DMS153 treated with DMSO at 0.1 percent for 48 hours (cell line): ENCODE data around the gene REV1.
A peak's percentile ranks its signal among the peaks of the same experiment; 100 is the strongest.
"Not testable (repeated sequence)": the region's sequence is repeated elsewhere in the genome, so short reads cannot be mapped to it uniquely, and the experiment has no call there.

ENCODE experiments used
- DNase-seq: peaks from one replicate; lab custom pipeline; 2025; ENCODE audit not compliant: unreplicated experiment; lab: John Stamatoyannopoulos, UW

Gene REV1

DNA sequence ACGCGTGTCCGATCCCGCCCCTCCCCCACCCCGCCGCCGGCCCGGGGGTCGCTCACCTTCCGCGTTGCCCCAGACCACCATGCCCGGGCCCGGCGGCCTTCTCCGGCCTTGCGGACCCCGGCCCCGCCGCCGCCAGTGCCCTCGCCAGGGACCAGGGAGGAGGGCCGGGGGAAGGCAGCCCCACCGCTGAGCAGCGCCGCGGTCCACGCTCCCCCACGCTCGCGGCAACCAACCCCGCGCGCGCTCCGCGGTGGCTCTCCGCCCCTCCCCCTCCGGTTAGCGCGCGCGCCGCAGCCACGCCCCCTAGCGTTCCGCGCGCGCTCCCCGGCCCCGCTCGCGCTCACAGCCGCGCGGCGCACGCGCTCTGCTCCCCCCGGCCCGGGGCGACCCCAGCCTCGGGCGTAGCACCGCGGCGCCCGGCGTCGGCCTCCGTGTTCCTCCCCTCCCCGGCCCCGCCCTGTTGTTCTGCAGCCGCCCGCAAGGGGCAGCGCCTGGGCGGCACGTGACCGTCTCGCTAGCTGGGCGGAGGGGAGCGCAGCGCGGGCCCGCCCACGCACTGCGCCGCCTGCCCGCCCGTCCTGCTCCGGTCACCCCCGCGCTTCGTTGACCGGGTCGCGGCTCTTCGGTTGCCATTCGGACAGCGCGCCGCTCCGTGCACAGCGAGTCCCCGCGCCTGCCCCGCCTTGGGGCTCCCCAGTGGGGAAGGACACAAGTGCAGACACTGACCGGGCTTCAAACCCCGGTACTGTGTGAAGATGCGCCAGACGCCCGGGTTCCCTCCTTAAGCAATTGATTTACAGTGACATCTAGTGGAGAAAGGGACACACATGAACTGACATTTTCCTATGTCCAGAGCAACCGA lies at the start of gene REV1:
Gene REV1, minus strand, starts transcription at position 257 of the 862 bp plus-strand sequence. CDS start 25,042 bp downstream, outside the sequence.
- DNase-seq = peak; percentile 87

DNA sequence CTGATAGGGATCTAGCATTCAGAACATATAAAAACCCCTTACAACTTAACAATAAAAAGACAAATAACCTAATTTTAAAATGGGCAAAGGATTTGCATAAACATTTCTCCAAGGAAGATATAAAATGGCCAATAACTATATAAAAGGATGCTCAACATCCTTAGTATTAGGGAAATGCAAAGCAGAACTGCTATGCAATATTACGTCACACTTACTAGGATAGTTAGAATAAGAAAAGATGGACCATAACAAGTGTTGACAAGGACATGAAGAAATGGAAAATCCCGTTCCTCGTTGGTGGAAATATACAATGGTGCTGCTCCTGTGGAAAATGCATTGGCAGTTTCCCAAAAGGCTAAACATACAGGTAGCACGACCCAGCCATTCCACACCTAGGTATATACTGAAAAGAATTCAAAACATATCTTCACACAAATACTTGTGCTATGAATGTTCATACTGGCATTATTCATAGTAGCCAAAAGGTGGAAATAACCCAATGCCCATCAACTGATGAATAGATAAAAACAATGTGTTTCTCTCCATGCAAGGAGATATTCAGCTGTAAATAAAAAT lies 48.2 kb upstream of the REV1 start:
- DNase-seq = no peak

DNA sequence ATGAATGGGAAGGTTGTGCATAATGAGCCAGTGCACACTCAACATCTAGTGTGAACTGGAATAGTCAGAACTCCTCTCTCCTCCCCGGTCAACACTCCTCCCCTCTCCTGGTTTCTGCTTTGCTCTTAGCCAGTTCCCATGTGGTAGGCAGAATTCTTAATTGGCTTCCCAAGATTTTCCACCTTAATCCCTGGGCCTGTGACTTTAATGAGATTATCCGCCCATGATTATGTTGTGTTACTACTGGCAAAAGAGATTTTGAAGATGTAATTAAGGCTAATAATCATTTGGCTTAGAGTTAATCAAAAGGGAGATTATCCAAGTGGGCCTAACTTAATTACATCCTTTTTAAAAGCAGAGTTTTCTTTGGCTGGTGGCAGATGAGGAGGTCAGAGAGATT lies 34.2 kb upstream of the REV1 start:
- no peak for DNase-seq

DNA sequence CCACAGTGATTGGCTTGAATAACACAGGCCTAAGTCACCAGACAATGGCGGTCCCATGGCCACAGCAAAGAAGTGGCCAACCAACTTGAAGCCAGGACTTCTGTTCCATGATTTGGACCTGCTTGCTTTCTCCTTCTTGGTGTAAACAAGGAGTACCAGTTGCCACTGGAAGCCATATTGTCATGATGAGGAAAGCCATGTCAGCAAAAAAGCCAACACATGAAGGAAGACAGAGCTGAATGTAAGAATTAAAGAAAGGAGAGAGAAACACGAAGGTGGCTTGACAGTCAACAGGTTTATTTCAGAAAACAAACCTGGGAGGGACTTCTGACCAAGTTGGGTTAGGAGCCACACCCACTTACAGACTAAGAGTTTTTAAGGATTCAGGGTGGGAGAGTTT lies 32.3 kb upstream of the REV1 start:
- DNase-seq = no peak

DNA sequence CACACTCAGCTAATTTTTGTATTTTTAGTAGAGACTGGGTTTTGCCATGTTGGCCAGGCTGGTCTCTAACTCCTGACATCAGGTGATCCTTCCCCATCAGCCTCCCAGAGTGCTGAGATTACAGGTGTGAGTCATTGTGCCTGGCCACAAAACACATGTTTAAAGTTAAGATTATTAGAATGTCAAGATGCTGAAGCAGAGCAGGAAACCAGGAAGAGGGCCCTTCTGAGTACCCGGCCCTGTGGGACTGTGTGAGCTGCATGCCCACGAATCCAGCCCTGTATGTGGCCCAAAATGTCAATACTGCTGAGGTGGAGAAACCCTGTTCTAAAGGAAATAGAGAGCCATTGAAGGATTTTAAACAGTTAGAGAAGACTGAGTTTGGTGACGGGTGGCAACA lies 31.0 kb upstream of the REV1 start:
- DNase-seq = no peak

DNA sequence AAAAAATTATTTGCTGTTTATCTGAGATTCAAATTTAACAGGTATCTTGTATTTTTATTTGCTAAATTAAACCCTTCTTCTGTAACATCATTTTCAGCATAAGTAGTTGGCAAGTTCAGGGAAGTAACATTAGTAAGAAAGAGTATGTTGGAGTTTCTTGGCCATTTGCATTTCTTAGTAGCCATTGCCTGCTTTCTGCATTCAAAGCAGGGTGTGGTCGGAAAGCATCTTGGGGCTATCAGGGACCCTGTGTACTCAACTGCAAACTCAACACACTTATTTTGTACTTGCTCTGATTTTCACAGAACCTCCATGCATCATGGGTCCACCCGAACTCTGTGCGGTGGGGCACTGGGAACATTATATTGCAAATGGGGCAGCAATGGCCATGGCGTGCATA lies 30.4 kb upstream of the REV1 start:
- DNase-seq = no peak

DNA sequence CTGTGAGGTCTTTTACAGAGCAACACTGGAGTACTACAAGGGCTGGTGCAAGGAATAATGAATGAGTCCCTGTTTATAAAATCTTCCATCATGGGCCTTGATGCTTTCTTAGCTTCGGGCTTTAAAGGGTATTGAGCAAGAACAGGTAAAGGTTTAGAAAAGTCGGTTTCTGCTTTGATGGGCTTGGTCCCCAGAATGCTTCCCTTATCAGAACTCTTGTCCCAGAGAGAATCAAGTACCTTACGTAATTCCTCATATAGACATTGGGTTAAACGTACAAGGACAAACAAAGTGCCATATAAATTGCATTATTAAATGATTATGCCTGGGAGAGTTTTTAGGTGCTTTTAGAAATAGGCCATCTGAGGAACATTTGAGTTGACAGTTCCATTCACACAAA lies 24.5 kb upstream of the REV1 start:
- no peak for DNase-seq

DNA sequence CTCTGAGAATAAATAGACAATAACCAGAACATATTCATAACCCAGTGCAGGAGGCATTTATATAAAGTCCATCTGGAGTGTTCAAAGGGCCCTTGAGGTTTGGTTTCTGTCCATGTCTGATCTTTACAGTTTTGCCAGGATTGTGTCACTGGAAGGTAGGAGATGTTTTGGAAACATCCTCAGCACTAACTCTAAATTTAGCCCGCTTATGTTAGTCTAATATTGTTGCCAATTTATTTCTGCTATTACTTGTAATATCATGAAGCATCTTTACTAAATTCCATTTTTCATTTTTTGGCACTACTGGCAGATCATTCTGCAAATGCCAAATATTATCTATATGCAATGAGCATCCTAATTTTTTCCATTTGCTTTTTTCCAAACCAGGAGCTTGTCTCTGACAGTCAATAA lies 22.4 kb upstream of the REV1 start:
- no peak for DNase-seq

DNA sequence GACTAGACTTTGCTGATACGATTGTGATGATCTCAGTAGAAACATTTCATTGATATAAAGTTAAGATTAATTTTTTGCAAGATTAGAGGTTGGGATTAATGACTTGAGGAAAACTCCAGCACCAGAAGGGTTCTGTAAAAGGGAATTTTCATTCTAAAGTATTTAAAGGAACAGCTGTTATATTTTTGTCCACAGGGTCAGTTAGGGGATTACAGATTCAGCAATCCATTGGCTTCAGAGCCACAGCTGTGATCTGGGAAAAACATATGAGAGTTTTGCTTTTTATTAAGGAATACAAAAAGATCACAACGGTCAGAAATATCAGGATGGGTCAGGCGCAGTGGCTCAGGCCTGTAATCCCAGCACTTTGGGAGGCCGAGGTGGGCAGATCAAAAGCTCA lies 19.6 kb upstream of the REV1 start:
- no peak for DNase-seq

DNA sequence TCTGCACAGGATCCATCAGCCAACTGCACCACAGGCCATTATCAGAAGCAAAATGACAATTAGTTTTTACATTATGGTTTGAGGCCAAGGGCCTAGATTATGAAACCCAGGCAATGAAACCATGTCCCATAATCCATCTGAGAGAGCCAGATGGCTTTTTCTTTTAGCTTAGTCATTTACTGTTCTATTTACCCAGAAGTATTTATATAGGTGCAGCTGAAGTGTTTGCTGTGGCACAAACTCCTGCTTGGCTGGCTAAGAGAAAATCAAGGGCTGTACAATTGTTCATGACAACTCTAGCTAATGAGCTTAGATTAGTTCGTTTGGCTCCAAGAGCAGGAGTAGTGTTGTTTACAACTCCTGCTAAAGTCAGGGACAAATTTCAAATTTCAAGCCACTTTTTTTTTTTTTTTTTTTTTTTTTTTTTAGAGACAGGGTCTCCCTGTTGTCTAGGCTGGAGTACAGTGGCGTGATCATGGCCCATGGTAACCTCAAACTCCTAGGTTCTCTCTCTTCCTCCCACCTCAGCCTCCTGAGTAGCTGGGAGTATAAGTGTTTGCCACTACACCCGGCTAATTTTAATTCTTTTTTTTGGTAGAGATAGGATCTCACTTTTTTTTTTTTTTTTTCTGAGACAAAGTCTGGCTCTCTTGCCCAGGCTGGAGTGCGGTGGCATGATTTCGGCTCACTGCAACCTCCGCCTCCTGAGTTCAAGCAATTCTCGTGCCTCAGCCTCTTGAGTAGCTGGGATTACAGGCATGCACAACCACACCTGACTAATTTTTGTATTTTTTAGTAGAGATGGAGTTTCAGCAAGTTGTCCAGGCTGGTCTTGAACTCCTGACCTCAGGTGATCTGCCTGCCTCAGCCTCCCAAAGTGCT lies 18.4 kb upstream of the REV1 start:
- DNase-seq = peak; percentile 95

DNA sequence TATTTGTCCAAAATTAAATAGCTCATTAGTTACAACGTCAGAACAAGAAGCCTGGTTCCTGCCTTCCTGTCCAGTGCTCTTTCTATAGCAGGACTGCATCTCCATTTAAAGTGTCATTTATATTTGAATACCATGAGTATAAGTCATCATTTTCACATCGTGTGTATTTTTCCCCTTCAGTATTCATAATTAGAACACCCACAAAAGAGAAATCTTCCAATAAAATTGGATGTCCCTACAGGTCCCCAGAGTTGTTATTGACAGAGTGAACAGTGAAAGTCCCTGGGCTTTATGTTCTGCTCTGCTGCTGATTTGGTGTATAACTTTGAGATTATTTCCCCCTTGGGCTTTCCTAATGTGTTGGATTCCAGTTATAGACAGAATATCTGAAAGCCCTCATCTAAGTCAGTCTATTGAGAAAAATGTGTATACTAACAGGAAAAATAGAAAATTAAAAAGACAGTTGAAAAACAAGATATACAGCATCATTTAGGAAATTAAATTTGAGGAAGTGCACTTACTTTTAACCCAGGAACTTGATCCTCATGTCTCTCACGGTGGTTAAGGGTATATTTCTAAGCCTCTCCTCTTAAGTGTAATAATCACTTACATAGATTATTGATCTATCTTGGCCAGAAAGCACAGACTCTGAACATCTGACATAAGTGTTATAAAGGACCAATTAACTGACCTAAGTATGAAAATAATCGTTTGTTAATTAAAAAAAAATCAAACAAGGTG lies 15.2 kb upstream of the REV1 start:
- DNase-seq = no peak

DNA sequence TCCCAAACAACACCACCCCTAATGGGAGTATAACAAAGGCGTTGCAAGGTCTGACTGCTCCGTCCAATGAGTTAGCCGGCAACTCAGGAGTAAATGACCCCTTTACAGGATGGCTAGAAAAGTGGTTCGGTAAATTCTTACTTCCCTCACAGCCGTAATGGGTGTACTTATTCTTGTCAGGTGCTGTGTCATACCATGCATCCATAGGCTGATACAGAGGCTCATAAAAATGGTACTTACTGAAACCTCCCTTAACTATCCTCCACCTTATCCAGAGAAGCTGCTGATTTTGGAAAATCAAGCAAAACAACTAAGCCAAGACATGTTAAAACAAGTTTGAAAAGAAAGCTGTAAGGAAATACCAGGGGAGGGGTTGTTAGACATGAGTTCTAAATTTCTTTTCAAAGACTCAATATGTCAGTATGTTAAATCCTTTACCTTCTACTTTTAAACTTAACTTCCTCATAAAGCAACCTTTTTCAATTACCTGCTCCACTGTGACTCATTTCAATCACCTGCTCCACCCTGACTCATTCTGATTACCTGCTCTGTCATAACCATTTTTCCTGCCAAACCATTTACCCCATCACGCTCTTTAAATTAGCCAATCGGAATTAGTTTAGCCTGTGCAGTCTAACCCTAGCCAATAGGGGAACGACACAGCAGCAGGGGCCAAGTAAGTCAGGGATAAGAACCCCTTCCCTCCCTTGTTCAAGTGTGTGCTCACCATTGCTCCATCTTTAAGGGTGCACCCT lies 14.0 kb upstream of the REV1 start:
- DNase-seq = not testable (repeated sequence)

DNA sequence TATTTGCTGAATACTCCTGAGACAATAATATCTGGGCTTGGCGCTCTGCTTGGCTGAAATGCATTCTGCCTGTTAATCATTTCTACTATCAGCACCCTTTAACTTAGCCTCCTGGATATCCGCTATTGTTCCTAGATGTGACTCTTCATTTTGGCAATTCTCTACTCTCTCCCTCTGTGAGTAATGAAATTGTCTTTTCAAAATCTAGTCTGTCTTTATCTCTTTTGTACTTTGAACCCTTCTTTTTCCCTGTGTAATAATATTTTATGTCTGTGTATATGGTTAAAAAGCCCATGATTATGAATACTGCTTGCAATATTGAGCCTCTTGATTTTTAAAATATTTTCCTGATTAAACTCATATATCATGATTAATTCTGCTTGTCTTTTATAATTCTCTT lies 6.2 kb upstream of the REV1 start:
- no peak for DNase-seq

DNA sequence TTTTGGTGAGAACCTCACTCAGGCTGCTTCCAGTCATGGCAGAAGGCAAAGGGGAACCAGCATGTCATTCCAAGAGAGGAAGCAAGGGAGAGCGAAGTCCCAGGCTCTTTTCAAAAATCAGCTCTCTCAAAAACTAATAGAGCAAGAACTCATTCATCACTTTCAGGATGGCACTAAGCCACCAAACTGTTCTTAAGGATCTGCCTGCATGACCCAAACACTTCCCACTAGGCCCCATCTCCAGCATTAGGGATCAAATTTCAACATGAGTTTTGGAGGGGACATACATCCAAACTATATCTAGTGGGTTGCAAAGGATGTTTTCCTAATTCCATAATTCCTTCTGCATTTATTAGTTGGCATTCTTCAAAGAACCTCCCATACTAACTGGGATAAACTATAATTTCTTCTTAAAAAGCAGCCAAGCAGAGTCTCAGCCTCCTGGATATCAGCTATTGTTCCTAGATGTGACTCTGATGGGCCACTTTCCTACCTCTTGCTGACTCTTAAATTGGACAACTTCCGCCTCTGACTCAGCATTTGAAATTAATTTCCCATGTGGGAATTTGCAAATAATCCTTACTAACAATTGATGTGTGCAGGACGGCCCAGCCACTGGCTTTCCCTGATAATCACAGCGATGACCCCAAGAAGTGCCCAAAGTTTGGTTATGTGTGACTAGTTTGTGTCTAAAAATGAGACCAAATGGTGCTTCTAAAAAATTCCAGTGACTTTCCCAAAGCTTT lies 5.5 kb upstream of the REV1 start:
- DNase-seq = no peak

DNA sequence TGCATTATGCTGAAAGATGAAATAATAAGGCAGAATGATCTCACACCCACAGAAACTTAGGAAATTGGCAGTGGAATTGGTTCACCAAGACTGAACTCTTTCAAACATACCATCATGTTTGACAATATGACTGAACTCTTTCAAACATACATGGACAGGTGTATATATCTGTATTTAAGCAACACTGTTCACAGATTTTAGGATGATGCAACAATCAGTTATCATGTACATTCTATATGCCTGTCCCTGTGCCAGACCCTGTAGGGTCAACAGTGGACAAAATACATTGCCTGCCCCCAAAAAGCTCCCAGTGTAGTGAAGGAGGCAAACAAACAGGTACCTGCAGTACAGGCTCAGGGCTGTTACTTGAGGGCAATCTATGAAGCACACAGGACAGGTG lies 2.9 kb upstream of the REV1 start:
- DNase-seq = no peak

DNA sequence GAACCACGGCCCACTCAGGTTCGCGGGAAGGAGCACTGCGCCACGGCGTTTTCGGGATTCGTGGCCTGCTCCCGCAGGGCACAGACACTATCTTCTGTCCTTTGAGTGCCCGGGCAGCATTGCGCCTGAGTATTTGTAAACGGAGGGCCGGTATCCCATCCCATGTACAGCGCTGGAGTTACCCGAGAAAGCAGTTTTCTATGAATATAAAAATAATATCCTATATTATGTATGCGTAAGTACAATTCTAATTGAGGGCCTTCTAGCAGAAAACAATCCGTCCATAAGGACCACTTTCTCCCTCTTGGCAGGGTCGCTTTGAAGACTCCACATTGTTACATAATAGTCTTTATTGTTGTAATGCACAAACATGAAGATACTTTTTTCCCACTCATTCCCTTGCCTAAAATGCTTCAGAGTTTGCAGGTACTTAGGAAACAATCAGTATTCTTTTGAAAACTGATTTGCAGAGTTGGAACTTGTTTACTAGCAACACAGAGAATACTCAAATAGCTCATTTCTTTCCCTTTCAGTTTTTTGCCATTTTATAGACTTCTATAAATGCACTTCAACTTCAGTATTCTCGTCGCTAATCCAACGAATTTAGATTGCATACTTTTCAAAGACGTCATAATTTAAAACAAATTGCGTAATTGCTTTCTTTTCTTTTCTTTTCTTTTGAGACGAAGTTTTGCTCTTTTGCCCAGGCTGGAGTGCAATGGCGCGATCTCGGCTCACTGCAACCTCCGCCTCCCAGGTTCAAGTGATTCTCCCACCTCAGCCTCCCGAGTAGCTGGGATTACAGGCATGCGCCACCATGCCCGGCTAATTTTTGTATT lies 1.0 kb upstream of the REV1 start:
- no peak for DNase-seq

DNA sequence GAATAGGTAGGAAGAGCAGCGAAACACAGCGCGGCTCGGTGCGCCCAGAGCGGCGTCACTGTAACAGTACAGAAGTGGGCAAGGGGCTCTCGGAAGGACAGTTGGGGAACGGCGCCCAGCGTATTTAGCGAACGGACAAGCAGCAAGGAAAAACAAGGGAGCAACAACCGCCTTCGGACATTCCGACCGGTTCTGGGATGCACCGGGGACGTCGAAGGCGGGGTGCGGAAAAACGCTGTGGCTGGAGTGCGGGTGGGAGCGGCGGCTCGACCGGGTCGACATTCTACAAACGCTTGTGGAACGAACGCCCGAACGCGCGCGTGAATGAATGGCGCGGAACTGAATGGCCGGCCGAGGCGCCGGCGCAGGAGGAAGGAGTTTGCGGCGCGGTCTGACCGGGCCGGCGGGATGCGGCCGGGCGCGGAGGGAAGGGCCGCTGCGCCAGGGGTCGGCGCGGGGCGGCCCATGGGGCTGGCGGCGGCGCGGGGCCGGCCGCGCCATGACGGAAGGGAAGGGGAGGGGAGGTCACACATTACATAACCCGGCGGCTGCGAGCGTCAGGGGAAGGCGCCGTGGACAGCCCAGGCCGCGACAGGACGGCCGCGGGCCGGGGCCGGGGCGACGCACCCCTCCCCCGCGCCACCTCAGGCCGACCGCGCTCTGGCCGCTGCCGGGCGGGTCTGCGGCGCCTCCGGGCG lies 605 bp downstream of the REV1 start:
- no peak for DNase-seq

DNA sequence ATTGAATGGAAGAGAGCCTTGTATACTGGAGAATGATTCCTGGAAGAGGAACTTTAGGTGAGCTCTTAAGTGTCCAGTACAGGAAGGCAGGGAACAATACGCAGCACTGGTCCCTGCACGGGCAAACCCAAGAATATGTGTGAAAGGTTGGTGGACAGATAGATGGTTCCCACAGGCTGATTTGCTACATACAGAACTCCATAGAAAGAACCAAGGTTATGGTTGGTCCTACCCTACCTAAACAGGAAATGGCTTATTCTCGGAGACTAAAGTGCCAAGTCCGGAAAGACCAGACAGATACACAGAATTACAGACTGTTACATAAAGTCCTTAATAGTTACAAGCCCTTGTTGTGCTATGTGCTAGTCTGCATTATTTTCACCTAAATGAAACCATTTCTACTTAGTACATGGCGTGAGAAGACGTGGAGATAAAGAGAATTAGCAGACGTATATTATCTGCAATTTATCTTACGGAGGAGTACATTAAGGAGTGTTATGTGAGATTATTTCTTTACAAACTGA lies 1.2 kb downstream of the REV1 start:
- DNase-seq = peak; percentile 25
